Keratinocyte (primary cell): Measurements from ENCODE around the gene UVSSA.
A peak's percentile ranks its signal among the peaks of the same experiment; 100 is the strongest.

Experiments used
- EZH2 ChIP-seq: IDR thresholded peaks from one replicate; pipeline ENCODE4 v1.6.1; 2012; ENCODE audit warnings: inconsistent platforms, mild to moderate bottlenecking, low read length, moderate library complexity
- TF ChIP-seq, protein P1 (sequence below), 3 experiments: IDR thresholded peaks in 1 of 3; conservative IDR thresholded peaks in 1 of 3; optimal IDR thresholded peaks in 1 of 3; 2 replicates in 2 of 3; 3 replicates in 1 of 3; pipeline versions ENCODE3 to v1.5.1; 2011; ENCODE audit warnings: low read length in 3 of 3, mild to moderate bottlenecking in 3 of 3, moderate library complexity in 2 of 3, control low read depth in 1 of 3, inconsistent platforms in 1 of 3; ENCODE audit not compliant: insufficient read depth in 2 of 3; ENCODE audit errors: extremely low read depth in 1 of 3

DNA sequence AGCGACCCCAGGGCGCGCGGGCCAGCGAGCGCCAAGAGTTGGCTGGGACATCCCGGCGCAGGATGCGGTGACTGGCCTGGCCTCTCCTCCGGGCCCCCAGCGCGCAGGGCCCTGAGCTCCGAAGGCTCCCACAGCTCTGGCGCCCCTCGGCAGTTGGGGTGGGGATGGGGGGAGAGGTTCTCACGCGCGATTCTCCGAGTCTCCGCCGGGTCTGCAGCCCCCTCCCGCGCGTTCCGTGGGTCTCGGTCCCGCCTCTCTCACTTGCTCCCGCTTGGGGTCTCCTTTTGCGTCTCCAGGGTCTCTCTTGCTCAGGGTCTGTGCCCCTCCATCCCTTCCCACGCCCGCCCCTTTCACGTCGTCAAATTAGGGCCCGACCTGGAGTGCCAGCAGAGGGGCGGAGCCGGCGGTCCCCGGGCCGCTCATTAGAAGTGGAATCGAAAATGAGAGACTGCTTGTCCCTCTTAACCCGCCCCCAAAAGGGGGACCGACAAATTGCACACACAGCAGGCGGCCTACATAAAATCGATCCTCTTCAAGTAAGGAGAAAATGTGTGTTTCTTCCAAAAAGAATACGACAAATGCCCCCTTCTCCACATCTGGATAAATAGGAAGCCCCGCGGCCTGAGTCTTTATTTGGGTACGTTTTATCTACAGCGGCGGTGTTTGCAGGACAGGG is 60.1 kb downstream of the UVSSA start:
- TF ChIP-seq, protein P1, sequence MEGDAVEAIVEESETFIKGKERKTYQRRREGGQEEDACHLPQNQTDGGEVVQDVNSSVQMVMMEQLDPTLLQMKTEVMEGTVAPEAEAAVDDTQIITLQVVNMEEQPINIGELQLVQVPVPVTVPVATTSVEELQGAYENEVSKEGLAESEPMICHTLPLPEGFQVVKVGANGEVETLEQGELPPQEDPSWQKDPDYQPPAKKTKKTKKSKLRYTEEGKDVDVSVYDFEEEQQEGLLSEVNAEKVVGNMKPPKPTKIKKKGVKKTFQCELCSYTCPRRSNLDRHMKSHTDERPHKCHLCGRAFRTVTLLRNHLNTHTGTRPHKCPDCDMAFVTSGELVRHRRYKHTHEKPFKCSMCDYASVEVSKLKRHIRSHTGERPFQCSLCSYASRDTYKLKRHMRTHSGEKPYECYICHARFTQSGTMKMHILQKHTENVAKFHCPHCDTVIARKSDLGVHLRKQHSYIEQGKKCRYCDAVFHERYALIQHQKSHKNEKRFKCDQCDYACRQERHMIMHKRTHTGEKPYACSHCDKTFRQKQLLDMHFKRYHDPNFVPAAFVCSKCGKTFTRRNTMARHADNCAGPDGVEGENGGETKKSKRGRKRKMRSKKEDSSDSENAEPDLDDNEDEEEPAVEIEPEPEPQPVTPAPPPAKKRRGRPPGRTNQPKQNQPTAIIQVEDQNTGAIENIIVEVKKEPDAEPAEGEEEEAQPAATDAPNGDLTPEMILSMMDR (optimal IDR thresholded peaks at IDR 0.05 in 1 of 3, IDR thresholded peaks at IDR 0.05 in 1 of 3, conservative IDR thresholded peaks at IDR 0.05 in 1 of 3; ENCODE audit: extremely low read depth in 1 of 3, insufficient read depth in 2 of 3, low read length in 3 of 3) = no peak
- peak; percentile 73 for TF ChIP-seq EZH2
